Measurements from ENCODE around the gene DDRGK1.

The DDRGK1 gene

GRCh38 chr20:3177746-3178485 is 26.6 kb downstream of the DDRGK1 start:
- Mint-ChIP-seq H3K27ac (no peak overlapping the region), H3K36me3 (ENCODE audit: low read depth) (peaks cover 4% of the 10 kb centered on the region), H3K27me3 (ENCODE audit: low read depth) (peaks cover 17% of the 10 kb centered on the region), H3K9me3 (no peaks in the 10 kb centered on the region), H3K4me1 (peaks cover 14% of the 10 kb centered on the region), H3K4me3 (no peak overlapping the region)
- no peak for TF ChIP-seq CTCF (IDR thresholded peaks at IDR 0.05; ENCODE audit: unreplicated experiment in 3 of 3)

GRCh38 chr20:3175270-3175669 is 29.2 kb downstream of the DDRGK1 start:
- Mint-ChIP-seq H3K4me1 (peaks cover 14% of the 10 kb centered on the region), H3K4me3 (peak overlapping the region; percentile 95 to 98 (median 96)), H3K9me3 (no peaks in the 10 kb centered on the region), H3K27ac (peak overlapping the region; percentile 8 to 92 (median 10)), H3K27me3 (ENCODE audit: low read depth) (peaks cover 29% of the 10 kb centered on the region), H3K36me3 (ENCODE audit: low read depth) (no peaks in the 10 kb centered on the region)
- TF ChIP-seq CTCF (IDR thresholded peaks at IDR 0.05; ENCODE audit: unreplicated experiment in 3 of 3): no peak

GRCh38 chr20:3174442-3175261 is 29.8 kb downstream of the DDRGK1 start:
- Mint-ChIP-seq H3K4me3 (peak overlapping the region; percentile 95 to 98 (median 96)), H3K4me1 (peaks cover 14% of the 10 kb centered on the region), H3K36me3 (ENCODE audit: low read depth) (no peaks in the 10 kb centered on the region), H3K9me3 (no peaks in the 10 kb centered on the region), H3K27ac (peak overlapping the region; percentile 10 to 92 (median 83)), H3K27me3 (ENCODE audit: low read depth) (peaks cover 35% of the 10 kb centered on the region)
- no peak for TF ChIP-seq CTCF (IDR thresholded peaks at IDR 0.05; ENCODE audit: unreplicated experiment in 3 of 3)

GRCh38 chr20:3173610-3174441 is 30.7 kb downstream of the DDRGK1 start:
- Mint-ChIP-seq H3K4me1 (peaks cover 14% of the 10 kb centered on the region), H3K36me3 (ENCODE audit: low read depth) (no peaks in the 10 kb centered on the region), H3K27me3 (ENCODE audit: low read depth) (peaks cover 42% of the 10 kb centered on the region), H3K9me3 (no peaks in the 10 kb centered on the region), H3K4me3 (peak overlapping the region; percentile 95 to 98 (median 96)), H3K27ac (peak overlapping the region; percentile 10 to 92 (median 83))
- TF ChIP-seq CTCF (IDR thresholded peaks at IDR 0.05; ENCODE audit: unreplicated experiment in 3 of 3): peak in 1 of 3 experiments; percentile 14

- Mint-ChIP-seq H3K9me3 (no peaks in the 10 kb centered on the region), H3K4me3 (peak within 1 kb of the TSS; percentile 95 to 98 (median 96)), H3K27ac (peak within 1 kb of the TSS; percentile 10 to 92 (median 83)), H3K36me3 (ENCODE audit: low read depth) (no peaks in the 10 kb centered on the region), H3K4me1 (peaks cover 14% of the 10 kb centered on the region), H3K27me3 (ENCODE audit: low read depth) (peaks cover 47% of the 10 kb centered on the region)
- no peak for TF ChIP-seq CTCF (IDR thresholded peaks at IDR 0.05; ENCODE audit: unreplicated experiment in 3 of 3)
These were observed 31.4 kb downstream of the DDRGK1 start, which contains the start of gene LZTS3 for GRCh38 chr20:3172933-3173609. TSS of gene LZTS3 (minus strand) at chr20:3173549. CDS start at chr20:3167163, 6,386 bp downstream.
